Smooth muscle cell (in vitro differentiated cells): ENCODE measurements around the gene KAT6B. TPM values are rescaled to one million over a fixed set of nuclear protein-coding genes. Genes with fewer than 3 reads are reported as not detected.
"Not testable (repeated sequence)": the region's sequence is repeated elsewhere in the genome, so short reads cannot be mapped to it uniquely, and the experiment has no call there.

Experiments
- DNase-seq: peaks from one replicate; lab custom pipeline; 2025; ENCODE audit not compliant: unreplicated experiment; lab: John Stamatoyannopoulos, UW
- H2AFZ ChIP-seq: fragments of 200-600 bp; sonication (generic); 2 replicates; pipeline ENCODE4 v1.6.0; 2016; ENCODE audit warnings: antibody characterized with exemption, low read depth, mild to moderate bottlenecking
- H3F3A ChIP-seq: fragments of 200-600 bp; sonication (generic); 2 replicates; pipeline ENCODE4 v1.6.0; 2017; ENCODE audit warnings: antibody characterized with exemption, low read depth
- H3K27ac ChIP-seq: fragments of 200-600 bp; sonication (generic); 2 replicates; pipeline ENCODE4 v1.5.1; 2016; ENCODE audit warnings: low read depth, mild to moderate bottlenecking
- H3K27me3 ChIP-seq: fragments of 200-600 bp; sonication (generic); 2 replicates; pipeline ENCODE4 v1.6.1; 2016; ENCODE audit warnings: low read depth, mild to moderate bottlenecking
- H3K36me3 ChIP-seq: fragments of 200-600 bp; sonication (generic); 2 replicates; pipeline ENCODE4 v1.5.1; 2016; ENCODE audit warnings: low read depth
- H3K4me1 ChIP-seq: fragments of 200-600 bp; sonication (generic); 2 replicates; pipeline ENCODE4 v1.5.1; 2016; ENCODE audit warnings: low read depth
- H3K4me2 ChIP-seq: fragments of 200-600 bp; sonication (generic); 2 replicates; pipeline ENCODE4 v1.6.0; 2016; ENCODE audit warnings: mild to moderate bottlenecking
- H3K4me3 ChIP-seq: fragments of 200-600 bp; sonication (generic); 2 replicates; pipeline ENCODE4 v1.5.1; 2016; ENCODE audit warnings: mild to moderate bottlenecking
- H3K79me2 ChIP-seq: fragments of 200-600 bp; sonication (generic); 2 replicates; pipeline ENCODE4 v1.6.0; 2016; ENCODE audit warnings: low read depth, mild to moderate bottlenecking
- H3K9ac ChIP-seq: fragments of 200-600 bp; sonication (generic); 2 replicates; pipeline ENCODE4 v1.6.0; 2016; ENCODE audit warnings: low read depth
- H3K9me3 ChIP-seq: fragments of 200-600 bp; sonication (generic); replicated peaks from 2 replicates; pipeline ENCODE4 v1.5.1; 2016; ENCODE audit warnings: low read depth
- H4K20me1 ChIP-seq: fragments of 200-600 bp; sonication (generic); 2 replicates; pipeline ENCODE4 v1.6.0; 2016; ENCODE audit warnings: low read depth
- WGBS: methylation state at CpG from one replicate; pipeline ENCODE4 v1.1.7; 2016; ENCODE audit warnings: low lambda C conversion rate; 5-methylcytosine and 5-hydroxymethylcytosine counted together
- polyA plus RNA-seq: library from polyadenylated mRNA; unstranded; fragments of >200 nt; fragmentation: Nextera tagmentation; extraction: Ambion mirVana; gene quantifications from 2 replicates; pipeline ENCODE4 v1.2.1, GENCODE V29; 2016
- total RNA-seq: library from RNA; depleted of rRNA; stranded (reverse); fragments of >200 nt; gene quantifications from 2 replicates; pipeline ENCODE4 v1.2.3, GENCODE V29; 2014
- TF ChIP-seq, protein P1 (sequence below): fragments of 200-600 bp; sonication (generic); IDR thresholded peaks from 2 replicates; pipeline ENCODE4 v1.5.1; 2017; ENCODE audit warnings: borderline replicate concordance, mild to moderate bottlenecking, antibody characterized with exemption; ENCODE audit not compliant: insufficient read depth, poor library complexity, severe bottlenecking

KAT6B gene
- total and polyA plus RNA-seq, 2 experiments from 2014 or later: 9.0 to 19.8 TPM

GRCh38 chr10:74919671-74920070 lies 93.3 kb downstream of the KAT6B start:
- Histone ChIP-seq H3K4me2 (no peak overlapping the region), H4K20me1 (peaks cover 63% of the 10 kb centered on the region), H3K36me3 (no peaks in the 10 kb centered on the region), H3K27ac (no peak overlapping the region), H3K27me3 (no peaks in the 10 kb centered on the region), H3K4me1 (peaks cover 36% of the 10 kb centered on the region), H3F3A (no peaks in the 10 kb centered on the region), H3K9ac (no peak overlapping the region), H3K9me3 (no peaks in the 10 kb centered on the region), H3K79me2 (peaks cover 37% of the 10 kb centered on the region), H3K4me3 (no peak overlapping the region), H2AFZ (no peak overlapping the region)
- TF ChIP-seq, protein P1, sequence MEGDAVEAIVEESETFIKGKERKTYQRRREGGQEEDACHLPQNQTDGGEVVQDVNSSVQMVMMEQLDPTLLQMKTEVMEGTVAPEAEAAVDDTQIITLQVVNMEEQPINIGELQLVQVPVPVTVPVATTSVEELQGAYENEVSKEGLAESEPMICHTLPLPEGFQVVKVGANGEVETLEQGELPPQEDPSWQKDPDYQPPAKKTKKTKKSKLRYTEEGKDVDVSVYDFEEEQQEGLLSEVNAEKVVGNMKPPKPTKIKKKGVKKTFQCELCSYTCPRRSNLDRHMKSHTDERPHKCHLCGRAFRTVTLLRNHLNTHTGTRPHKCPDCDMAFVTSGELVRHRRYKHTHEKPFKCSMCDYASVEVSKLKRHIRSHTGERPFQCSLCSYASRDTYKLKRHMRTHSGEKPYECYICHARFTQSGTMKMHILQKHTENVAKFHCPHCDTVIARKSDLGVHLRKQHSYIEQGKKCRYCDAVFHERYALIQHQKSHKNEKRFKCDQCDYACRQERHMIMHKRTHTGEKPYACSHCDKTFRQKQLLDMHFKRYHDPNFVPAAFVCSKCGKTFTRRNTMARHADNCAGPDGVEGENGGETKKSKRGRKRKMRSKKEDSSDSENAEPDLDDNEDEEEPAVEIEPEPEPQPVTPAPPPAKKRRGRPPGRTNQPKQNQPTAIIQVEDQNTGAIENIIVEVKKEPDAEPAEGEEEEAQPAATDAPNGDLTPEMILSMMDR: no peak
- no peak for DNase-seq

GRCh38 chr10:74921070-74921469 lies 94.7 kb downstream of the KAT6B start:
- not testable (repeated sequence) for H2AFZ ChIP-seq, H3K36me3 ChIP-seq, H3K27ac ChIP-seq, H3K9ac ChIP-seq, DNase-seq, H3K27me3 ChIP-seq, H3K4me3 ChIP-seq, H3F3A ChIP-seq, H3K4me2 ChIP-seq, H3K9me3 ChIP-seq
- peaks cover 63% of the 10 kb centered on the region for H4K20me1 ChIP-seq
- 87% methylated on average over 5 of the region's 5 CpGs for WGBS
- H3K4me1 ChIP-seq: peaks cover 40% of the 10 kb centered on the region
- peaks cover 26% of the 10 kb centered on the region for H3K79me2 ChIP-seq

DNA sequence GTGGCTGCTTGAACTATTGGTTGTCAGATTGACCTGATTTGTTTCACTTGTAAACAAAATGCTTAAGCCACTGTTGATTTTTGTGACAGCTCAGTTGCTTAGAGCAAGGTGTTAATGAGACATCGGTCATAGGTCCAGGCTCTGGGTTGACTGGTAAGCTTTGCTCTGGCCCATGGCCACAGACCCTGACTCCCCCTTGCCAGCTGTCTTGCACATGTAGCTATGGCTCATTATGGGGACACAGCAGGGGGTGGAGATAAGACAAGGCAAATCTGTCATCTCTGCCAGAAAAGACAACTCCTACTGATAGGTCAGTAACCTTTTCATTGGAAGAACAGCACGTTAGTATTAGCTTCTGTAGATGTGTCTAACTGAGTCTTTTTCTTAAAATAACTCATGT lies 95.3 kb downstream of the KAT6B start:
- Histone ChIP-seq H4K20me1 (peaks cover 62% of the 10 kb centered on the region), H3K4me2 (no peak overlapping the region), H3K27ac (no peak overlapping the region), H3K9ac (no peak overlapping the region), H2AFZ (no peak overlapping the region), H3K79me2 (peaks cover 22% of the 10 kb centered on the region), H3K4me3 (no peak overlapping the region), H3K27me3 (no peaks in the 10 kb centered on the region), H3K9me3 (no peaks in the 10 kb centered on the region), H3K36me3 (no peaks in the 10 kb centered on the region), H3F3A (no peaks in the 10 kb centered on the region), H3K4me1 (peaks cover 40% of the 10 kb centered on the region)
- DNase-seq: no peak
- TF ChIP-seq, protein P1: no peak
- 66% methylated on average over 2 of the region's 2 CpGs for WGBS

GRCh38 chr10:74922921-74923320 lies 96.5 kb downstream of the KAT6B start:
- DNase-seq: no peak
- peaks cover 22% of the 10 kb centered on the region for H3K79me2 ChIP-seq
- H3K27ac ChIP-seq: peak overlapping the region; percentile 95

More at GRCh38 chr10:74922921-74923320, 96.5 kb downstream of the KAT6B start:
- Histone ChIP-seq H3F3A (no peaks in the 10 kb centered on the region), H3K4me2 (no peak overlapping the region), H2AFZ (no peak overlapping the region), H3K4me3 (no peak overlapping the region), H4K20me1 (peaks cover 64% of the 10 kb centered on the region), H3K27me3 (no peaks in the 10 kb centered on the region), H3K9ac (no peak overlapping the region), H3K4me1 (peaks cover 36% of the 10 kb centered on the region), H3K9me3 (no peaks in the 10 kb centered on the region), H3K36me3 (no peaks in the 10 kb centered on the region)
- WGBS: 86% methylated on average over 1 of the region's 1 CpG
- TF ChIP-seq, protein P1: no peak
